Measurements from ENCODE around the gene GALNT9. TPM values are rescaled to one million over a fixed set of nuclear protein-coding genes. Genes with fewer than 3 reads are reported as not detected.

The GALNT9 gene
- total RNA-seq, 1 donor from 2014 or later, result not detected

DNA sequence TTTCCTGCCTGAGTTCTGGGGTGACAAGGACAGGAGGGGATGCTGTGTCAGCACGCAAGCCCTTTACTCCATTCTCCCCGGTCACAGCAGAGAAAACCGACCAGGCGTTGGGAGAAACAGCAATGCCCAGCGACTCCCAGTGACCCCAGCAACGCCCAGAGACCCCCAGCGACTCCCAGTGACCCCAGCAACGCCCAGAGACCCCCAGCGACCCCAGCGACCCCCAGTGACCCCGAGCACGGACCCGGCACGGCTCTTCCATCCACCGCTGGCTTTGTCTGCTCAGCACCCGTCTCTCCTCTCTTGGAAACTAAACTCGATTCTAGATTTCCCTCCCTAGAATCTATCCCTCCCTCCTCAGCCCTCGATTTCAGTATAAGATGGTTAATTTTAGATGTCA is 38.5 kb upstream of the GALNT9 start:
- peaks cover 60% of the 10 kb centered on the region for H3K27me3 ChIP-seq
- no peaks in the 10 kb centered on the region for H4K20me1 ChIP-seq (ENCODE audit: low read depth)
- H3K9me3 ChIP-seq (ENCODE audit: low read depth), result no peaks in the 10 kb centered on the region
- no peaks in the 10 kb centered on the region for H3K36me3 ChIP-seq
- no peak overlapping the region for H3K27ac ChIP-seq
- no peaks in the 10 kb centered on the region for H3F3A ChIP-seq (ENCODE audit: low read depth)
- no peak overlapping the region for H3K4me2 ChIP-seq
- TF ChIP-seq EZH2 (IDR thresholded peaks at IDR 0.05), result no peak
- TF ChIP-seq, protein P1, sequence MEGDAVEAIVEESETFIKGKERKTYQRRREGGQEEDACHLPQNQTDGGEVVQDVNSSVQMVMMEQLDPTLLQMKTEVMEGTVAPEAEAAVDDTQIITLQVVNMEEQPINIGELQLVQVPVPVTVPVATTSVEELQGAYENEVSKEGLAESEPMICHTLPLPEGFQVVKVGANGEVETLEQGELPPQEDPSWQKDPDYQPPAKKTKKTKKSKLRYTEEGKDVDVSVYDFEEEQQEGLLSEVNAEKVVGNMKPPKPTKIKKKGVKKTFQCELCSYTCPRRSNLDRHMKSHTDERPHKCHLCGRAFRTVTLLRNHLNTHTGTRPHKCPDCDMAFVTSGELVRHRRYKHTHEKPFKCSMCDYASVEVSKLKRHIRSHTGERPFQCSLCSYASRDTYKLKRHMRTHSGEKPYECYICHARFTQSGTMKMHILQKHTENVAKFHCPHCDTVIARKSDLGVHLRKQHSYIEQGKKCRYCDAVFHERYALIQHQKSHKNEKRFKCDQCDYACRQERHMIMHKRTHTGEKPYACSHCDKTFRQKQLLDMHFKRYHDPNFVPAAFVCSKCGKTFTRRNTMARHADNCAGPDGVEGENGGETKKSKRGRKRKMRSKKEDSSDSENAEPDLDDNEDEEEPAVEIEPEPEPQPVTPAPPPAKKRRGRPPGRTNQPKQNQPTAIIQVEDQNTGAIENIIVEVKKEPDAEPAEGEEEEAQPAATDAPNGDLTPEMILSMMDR (IDR thresholded peaks at IDR 0.05), result no peak
- no peak for DNase-seq (ENCODE audit: low spot score)
- H3K4me1 ChIP-seq, result no peaks in the 10 kb centered on the region
- H3K9ac ChIP-seq, result no peak overlapping the region
- Mint-ChIP-seq H3K27me3 (ENCODE audit: insufficient read depth, low read depth) (peaks cover 37% of the 10 kb centered on the region), H3K4me3 (no peak overlapping the region), H3K27ac (peak overlapping the region; percentile 6), H3K36me3 (no peaks in the 10 kb centered on the region), H3K9me3 (peaks cover 16% of the 10 kb centered on the region), H3K4me1 (peaks cover 32% of the 10 kb centered on the region)
- no peak overlapping the region for H3K4me3 ChIP-seq
- H2AFZ ChIP-seq (replicated peaks), result no peak overlapping the region
- H3K79me2 ChIP-seq (ENCODE audit: low read depth), result no peaks in the 10 kb centered on the region

DNA sequence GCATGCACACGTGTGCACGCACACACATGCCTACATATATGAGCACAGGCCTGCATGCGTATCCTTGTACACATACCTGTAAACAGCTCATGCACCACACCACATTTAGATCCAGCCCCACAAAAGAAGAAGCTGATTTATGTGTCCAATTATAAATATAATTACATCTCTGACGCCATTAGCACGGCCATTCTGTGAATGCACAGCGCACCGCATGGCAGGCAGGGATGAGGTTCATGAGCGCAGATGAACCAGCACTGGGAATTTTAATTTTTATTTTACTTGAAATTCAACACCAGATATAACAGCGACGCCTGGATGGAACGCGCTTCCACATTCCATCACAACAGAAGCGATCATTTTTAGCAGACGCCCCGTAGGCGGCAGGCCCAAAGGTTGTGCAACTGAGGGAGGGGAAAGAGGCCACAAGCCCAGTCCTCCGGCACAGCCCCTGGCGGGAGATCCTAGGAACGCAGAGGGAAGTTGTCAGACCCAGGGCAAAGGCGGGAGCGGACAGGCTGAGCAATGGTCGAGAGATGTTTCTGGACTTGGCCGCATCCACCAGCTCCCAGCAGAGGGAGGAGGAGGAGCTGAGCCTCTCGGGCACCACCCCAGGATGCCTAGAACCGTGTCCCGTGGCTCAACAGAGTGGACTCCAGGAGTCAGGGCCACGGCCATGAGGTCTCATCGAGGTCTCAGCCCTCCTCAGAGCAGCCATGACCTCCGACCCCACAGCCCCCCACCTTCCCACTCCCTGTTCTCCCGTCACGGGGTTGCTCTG is 37.9 kb upstream of the GALNT9 start:
- H3K36me3 ChIP-seq, result no peaks in the 10 kb centered on the region
- Mint-ChIP-seq H3K27me3 (ENCODE audit: insufficient read depth, low read depth) (peaks cover 39% of the 10 kb centered on the region), H3K4me3 (peak overlapping the region; percentile 27), H3K9me3 (peaks cover 16% of the 10 kb centered on the region), H3K27ac (peak overlapping the region; percentile 80), H3K36me3 (no peaks in the 10 kb centered on the region), H3K4me1 (peaks cover 32% of the 10 kb centered on the region)
- no peak overlapping the region for H3K9ac ChIP-seq
- DNase-seq (ENCODE audit: low spot score), result no peak
- H3F3A ChIP-seq (ENCODE audit: low read depth), result no peaks in the 10 kb centered on the region
- H3K4me2 ChIP-seq, result no peak overlapping the region
- no peaks in the 10 kb centered on the region for H3K4me1 ChIP-seq
- TF ChIP-seq, protein P1 (IDR thresholded peaks at IDR 0.05), result no peak
- no peak for TF ChIP-seq EZH2phosphoT487 (IDR thresholded peaks at IDR 0.05)
- no peak for TF ChIP-seq EZH2 (IDR thresholded peaks at IDR 0.05)
- H2AFZ ChIP-seq (replicated peaks), result no peak overlapping the region
- H3K27me3 ChIP-seq, result peaks cover 54% of the 10 kb centered on the region
- H3K79me2 ChIP-seq (ENCODE audit: low read depth), result no peaks in the 10 kb centered on the region
- no peaks in the 10 kb centered on the region for H3K9me3 ChIP-seq (ENCODE audit: low read depth)
- H4K20me1 ChIP-seq (ENCODE audit: low read depth), result no peaks in the 10 kb centered on the region
- H3K4me3 ChIP-seq, result no peak overlapping the region
- H3K27ac ChIP-seq, result no peak overlapping the region

DNA sequence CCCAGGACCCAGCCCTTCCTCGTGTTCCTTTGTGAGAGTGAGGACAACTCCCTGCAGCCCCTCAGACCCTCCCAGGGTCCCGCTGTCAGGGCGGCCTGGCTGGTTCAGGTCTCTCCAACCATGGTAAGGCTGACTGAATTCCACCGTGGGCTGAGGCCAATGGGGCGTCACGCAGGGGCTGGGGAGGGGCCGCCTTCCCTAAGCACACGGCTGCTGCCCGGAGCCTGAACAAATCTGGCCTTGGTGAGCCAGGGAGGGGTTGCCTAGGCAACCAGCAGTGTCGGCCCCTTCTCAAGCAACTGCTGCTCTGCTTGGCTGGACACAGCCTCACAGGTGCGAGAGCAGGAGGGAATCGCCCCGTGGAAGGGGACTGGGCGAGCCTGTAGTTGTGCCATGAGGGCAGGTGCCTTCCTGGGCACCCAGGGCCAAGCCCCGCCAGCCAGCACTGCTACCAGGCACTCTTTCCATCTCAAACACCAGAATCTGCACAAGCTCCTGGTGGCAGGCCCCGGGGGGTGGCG is 37.0 kb upstream of the GALNT9 start:
- H3K27ac Mint-ChIP-seq, result peak overlapping the region; percentile 80
- Histone ChIP-seq H3K9me3 (ENCODE audit: low read depth) (no peaks in the 10 kb centered on the region), H3K27me3 (peaks cover 45% of the 10 kb centered on the region), H3K4me3 (no peak overlapping the region), H4K20me1 (ENCODE audit: low read depth) (no peaks in the 10 kb centered on the region), H3K79me2 (ENCODE audit: low read depth) (no peaks in the 10 kb centered on the region), H3K9ac (no peak overlapping the region), H3K36me3 (no peaks in the 10 kb centered on the region), H3K27ac (no peak overlapping the region), H2AFZ (replicated peaks) (no peak overlapping the region), H3K4me1 (no peaks in the 10 kb centered on the region), H3K4me2 (no peak overlapping the region), H3F3A (ENCODE audit: low read depth) (no peaks in the 10 kb centered on the region)
- peak overlapping the region; percentile 26 for H3K4me3 Mint-ChIP-seq
- peaks cover 12% of the 10 kb centered on the region for H3K9me3 Mint-ChIP-seq
- TF ChIP-seq EZH2phosphoT487 (IDR thresholded peaks at IDR 0.05) (no peak), EZH2 (IDR thresholded peaks at IDR 0.05) (no peak)
- TF ChIP-seq, protein P1 (IDR thresholded peaks at IDR 0.05), result no peak
- no peaks in the 10 kb centered on the region for H3K36me3 Mint-ChIP-seq
- peaks cover 29% of the 10 kb centered on the region for H3K4me1 Mint-ChIP-seq
- peak; percentile 83 for DNase-seq (ENCODE audit: low spot score)
- peaks cover 34% of the 10 kb centered on the region for H3K27me3 Mint-ChIP-seq (ENCODE audit: insufficient read depth, low read depth)
